Neural cell (in vitro differentiated cells): ENCODE measurements around the gene HOXA1.

Experiments used
- POLR2AphosphoS5 ChIP-seq: IDR thresholded peaks from 2 replicates; pipeline ENCODE4 v1.6.1; 2012
- TF ChIP-seq, protein P1 (sequence below): fragments of 450-650 bp; IDR thresholded peaks from 2 replicates; pipeline ENCODE4 v1.5.1; 2014; ENCODE audit warnings: antibody characterized with exemption, mild to moderate bottlenecking, moderate library complexity; ENCODE audit not compliant: poor library complexity, severe bottlenecking
- TF ChIP-seq, protein P2 (sequence below): IDR thresholded peaks from 2 replicates; pipeline ENCODE4 v1.6.1; 2012; ENCODE audit warnings: borderline replicate concordance

GRCh38 chr7:27106901-27107240 lies 11.1 kb upstream of the HOXA1 start:
- TF ChIP-seq, protein P1, sequence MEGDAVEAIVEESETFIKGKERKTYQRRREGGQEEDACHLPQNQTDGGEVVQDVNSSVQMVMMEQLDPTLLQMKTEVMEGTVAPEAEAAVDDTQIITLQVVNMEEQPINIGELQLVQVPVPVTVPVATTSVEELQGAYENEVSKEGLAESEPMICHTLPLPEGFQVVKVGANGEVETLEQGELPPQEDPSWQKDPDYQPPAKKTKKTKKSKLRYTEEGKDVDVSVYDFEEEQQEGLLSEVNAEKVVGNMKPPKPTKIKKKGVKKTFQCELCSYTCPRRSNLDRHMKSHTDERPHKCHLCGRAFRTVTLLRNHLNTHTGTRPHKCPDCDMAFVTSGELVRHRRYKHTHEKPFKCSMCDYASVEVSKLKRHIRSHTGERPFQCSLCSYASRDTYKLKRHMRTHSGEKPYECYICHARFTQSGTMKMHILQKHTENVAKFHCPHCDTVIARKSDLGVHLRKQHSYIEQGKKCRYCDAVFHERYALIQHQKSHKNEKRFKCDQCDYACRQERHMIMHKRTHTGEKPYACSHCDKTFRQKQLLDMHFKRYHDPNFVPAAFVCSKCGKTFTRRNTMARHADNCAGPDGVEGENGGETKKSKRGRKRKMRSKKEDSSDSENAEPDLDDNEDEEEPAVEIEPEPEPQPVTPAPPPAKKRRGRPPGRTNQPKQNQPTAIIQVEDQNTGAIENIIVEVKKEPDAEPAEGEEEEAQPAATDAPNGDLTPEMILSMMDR = no peak
- TF ChIP-seq, protein P2, sequence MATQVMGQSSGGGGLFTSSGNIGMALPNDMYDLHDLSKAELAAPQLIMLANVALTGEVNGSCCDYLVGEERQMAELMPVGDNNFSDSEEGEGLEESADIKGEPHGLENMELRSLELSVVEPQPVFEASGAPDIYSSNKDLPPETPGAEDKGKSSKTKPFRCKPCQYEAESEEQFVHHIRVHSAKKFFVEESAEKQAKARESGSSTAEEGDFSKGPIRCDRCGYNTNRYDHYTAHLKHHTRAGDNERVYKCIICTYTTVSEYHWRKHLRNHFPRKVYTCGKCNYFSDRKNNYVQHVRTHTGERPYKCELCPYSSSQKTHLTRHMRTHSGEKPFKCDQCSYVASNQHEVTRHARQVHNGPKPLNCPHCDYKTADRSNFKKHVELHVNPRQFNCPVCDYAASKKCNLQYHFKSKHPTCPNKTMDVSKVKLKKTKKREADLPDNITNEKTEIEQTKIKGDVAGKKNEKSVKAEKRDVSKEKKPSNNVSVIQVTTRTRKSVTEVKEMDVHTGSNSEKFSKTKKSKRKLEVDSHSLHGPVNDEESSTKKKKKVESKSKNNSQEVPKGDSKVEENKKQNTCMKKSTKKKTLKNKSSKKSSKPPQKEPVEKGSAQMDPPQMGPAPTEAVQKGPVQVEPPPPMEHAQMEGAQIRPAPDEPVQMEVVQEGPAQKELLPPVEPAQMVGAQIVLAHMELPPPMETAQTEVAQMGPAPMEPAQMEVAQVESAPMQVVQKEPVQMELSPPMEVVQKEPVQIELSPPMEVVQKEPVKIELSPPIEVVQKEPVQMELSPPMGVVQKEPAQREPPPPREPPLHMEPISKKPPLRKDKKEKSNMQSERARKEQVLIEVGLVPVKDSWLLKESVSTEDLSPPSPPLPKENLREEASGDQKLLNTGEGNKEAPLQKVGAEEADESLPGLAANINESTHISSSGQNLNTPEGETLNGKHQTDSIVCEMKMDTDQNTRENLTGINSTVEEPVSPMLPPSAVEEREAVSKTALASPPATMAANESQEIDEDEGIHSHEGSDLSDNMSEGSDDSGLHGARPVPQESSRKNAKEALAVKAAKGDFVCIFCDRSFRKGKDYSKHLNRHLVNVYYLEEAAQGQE = no peak
- no peak for TF ChIP-seq POLR2AphosphoS5
